GM21423 (cell line): ENCODE results near the gene TMEM272.

ENCODE experiments used
- ATAC-seq: cut with Tn5 transposase; IDR thresholded peaks from one replicate; pipeline ENCODE4 v1.9.1; 2021; ENCODE audit warnings: mild to moderate bottlenecking, moderate library complexity; ENCODE audit not compliant: unreplicated experiment

Gene TMEM272

GRCh38 chr13:51763486-51763885 is 81.5 kb downstream of the TMEM272 start:
- no peak for ATAC-seq
